SK-N-SH (cell line): ENCODE data around the gene ZNF277.

Experiments
- CTCF ChIP-seq: fragments of 200-600 bp; sonication (generic); IDR thresholded peaks from 2 replicates; pipeline ENCODE4 v1.6.1; 2017; ENCODE audit warnings: antibody characterized with exemption, mild to moderate bottlenecking, moderate library complexity
- GATA2 ChIP-seq: sonication (generic); formaldehyde crosslinking; IDR thresholded peaks from 2 replicates; pipeline ENCODE4 v1.5.0; 2020; ENCODE audit warnings: mild to moderate bottlenecking, missing genetic modification reagents
- IRF3 ChIP-seq: fragments of 150-350 bp; IDR thresholded peaks from 2 replicates; pipeline ENCODE4 v1.6.1; 2016; ENCODE audit warnings: mild to moderate bottlenecking, low read depth, low read length
- SIN3A ChIP-seq: IDR thresholded peaks from 2 replicates; pipeline ENCODE4 v1.6.1; 2012; ENCODE audit warnings: low read depth, mild to moderate bottlenecking, low read length, moderate library complexity, borderline replicate concordance

- no peak for TF ChIP-seq CTCF
- no peak for TF ChIP-seq SIN3A
- no peak for TF ChIP-seq GATA2 (CRISPR knock-in tag)
- no peak for TF ChIP-seq IRF3
Observed at GRCh38 chr7:112360681-112361080, 154.2 kb downstream of the ZNF277 start.
